Thyroid gland (tissue), 4 donors: Measurements from ENCODE around the gene TLR5.

Source experiments
- POLR2A ChIP-seq, 2 donors: fragments of 450-650 bp; IDR thresholded peaks; one replicate each; pipeline ENCODE4 v1.6.1; 2017; ENCODE audit warnings: antibody characterized with exemption in 2 of 2, mild to moderate bottlenecking in 2 of 2, moderate library complexity in 1 of 2
- TF ChIP-seq, protein P1 (sequence below), 6 experiments: fragments of 200-600 bp in 3 of 6; fragments of 450-650 bp in 3 of 6; sonication (generic) in 3 of 6; IDR thresholded peaks; one replicate each; pipeline ENCODE4 v1.5.1; 2016 to 2019; ENCODE audit warnings: antibody characterized with exemption in 6 of 6, mild to moderate bottlenecking in 2 of 6, inconsistent platforms in 1 of 6, moderate library complexity in 1 of 6

DNA sequence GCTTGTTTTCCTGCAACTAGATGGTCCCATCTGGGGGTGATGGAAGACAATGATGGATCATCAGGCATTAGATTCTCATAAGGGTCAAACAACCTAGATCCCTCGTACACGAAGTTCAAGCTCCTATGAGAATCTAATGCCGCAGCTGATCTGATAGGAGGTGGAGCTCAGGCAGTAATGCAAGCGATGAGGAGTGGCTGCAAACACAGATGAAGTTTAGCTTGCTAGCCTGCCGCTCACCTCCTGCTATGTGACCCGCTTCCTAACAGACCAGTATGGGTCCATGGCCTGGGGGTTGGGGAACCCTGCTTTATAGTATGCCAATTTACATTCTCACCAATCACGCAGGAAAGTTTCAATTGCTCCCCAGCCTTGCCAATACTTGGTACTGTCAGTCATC, 37.5 kb downstream of the TLR5 start:
- TF ChIP-seq, protein P1, sequence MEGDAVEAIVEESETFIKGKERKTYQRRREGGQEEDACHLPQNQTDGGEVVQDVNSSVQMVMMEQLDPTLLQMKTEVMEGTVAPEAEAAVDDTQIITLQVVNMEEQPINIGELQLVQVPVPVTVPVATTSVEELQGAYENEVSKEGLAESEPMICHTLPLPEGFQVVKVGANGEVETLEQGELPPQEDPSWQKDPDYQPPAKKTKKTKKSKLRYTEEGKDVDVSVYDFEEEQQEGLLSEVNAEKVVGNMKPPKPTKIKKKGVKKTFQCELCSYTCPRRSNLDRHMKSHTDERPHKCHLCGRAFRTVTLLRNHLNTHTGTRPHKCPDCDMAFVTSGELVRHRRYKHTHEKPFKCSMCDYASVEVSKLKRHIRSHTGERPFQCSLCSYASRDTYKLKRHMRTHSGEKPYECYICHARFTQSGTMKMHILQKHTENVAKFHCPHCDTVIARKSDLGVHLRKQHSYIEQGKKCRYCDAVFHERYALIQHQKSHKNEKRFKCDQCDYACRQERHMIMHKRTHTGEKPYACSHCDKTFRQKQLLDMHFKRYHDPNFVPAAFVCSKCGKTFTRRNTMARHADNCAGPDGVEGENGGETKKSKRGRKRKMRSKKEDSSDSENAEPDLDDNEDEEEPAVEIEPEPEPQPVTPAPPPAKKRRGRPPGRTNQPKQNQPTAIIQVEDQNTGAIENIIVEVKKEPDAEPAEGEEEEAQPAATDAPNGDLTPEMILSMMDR (IDR thresholded peaks at IDR 0.05): no peak
- no peak for TF ChIP-seq POLR2A (IDR thresholded peaks at IDR 0.05)
